IPS-NIHi7 (cell line): ENCODE data around the gene ZFYVE26.
"Not testable (repeated sequence)": the region's sequence is repeated elsewhere in the genome, so short reads cannot be mapped to it uniquely, and the experiment has no call there.

Source experiments
- DNase-seq: peaks from one replicate; pipeline ENCODE4 v3.0.0; 2012; ENCODE audit warnings: mixed read lengths; ENCODE audit errors: extremely low spot score

The ZFYVE26 gene

GRCh38 chr14:67709346-67709745 is 107.0 kb downstream of the ZFYVE26 start:
- DNase-seq = not testable (repeated sequence)

DNA sequence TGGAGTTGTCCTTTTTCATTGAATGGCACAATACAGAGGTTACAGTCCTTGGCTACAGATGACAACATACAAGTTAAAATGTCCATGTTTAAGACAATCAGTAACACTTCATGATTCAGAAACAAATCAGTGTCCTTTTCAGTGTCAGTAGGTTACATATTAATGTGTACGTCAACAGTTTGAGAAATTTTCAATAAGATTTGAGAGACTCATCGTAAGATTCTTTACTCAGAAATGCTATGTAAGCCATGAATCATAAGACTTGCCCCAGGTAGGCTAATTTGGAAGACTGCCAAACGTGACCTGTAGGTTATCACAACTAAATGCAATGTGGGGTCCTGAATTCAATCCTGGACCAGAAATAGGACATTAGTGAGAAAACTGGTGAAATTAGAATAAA is 111.2 kb downstream of the ZFYVE26 start:
- DNase-seq = no peak

DNA sequence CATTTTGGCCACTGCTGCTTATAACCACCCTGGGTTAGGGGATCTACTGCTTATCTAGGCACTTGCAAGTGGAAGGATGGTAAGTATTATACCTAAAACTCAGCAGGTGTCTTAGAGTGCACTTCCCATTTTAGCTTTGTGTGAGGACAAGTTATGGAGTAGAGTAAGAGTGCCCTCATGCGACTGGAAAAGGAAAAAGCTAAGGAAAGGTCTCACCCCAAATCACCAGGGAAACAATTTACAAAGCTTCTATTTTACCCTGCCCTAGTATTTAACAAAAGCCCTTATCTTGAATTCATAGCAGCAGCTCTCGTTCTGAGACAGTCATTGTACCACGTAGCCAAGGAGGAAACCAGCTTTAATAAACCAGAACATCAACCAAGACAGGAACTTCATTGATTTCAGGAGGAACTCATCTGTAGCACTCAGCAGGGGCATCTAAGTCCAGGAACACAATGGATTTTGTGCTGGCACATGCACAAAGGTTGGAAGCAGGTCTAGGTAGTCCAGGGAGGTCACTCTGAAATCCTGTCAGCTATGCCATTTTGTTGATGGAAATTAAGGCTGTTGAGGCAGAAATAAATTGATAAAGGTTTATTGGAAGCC is 111.8 kb downstream of the ZFYVE26 start:
- DNase-seq = peak; percentile 72

DNA sequence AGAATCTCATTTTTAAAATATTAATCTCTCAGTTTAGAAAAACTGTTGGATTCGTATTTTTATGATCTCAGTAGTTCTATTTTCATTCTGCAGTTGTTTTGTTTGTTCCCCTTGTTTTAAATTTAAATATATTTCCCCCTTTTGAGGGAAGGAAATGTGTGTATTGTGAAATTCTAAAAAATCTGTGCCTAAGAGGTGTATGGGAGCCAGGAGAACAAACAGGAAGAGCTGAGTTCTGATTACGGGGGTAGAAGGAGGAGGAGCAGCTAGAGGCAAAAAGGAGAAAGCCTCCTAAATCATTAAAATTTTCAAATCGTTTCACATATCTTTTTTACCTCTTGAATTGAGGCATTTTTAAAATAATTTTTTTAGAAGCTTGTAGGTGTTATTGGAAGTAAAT is 112.4 kb downstream of the ZFYVE26 start:
- DNase-seq = no peak

- DNase-seq = not testable (repeated sequence)
Observed at GRCh38 chr14:67701492-67701891, 114.9 kb downstream of the ZFYVE26 start, which contains the start of gene RDH12. RDH12 (plus strand) TSS chr14:67701886; CDS start chr14:67722643, 20,757 bp downstream.

GRCh38 chr14:67698179-67698578 is 118.2 kb downstream of the ZFYVE26 start:
- no peak for DNase-seq

GRCh38 chr14:67697006-67697405 is 119.4 kb downstream of the ZFYVE26 start:
- no peak for DNase-seq
